Cardiac septum (tissue), 1 donor: ENCODE measurements around the gene DMRT3. TPM values are rescaled to one million over a fixed set of nuclear protein-coding genes. Genes with fewer than 3 reads are reported as not detected.

Source experiments
- DNase-seq: peaks from one replicate; pipeline ENCODE4 v3.0.0-alpha.2; 2020; ENCODE audit warnings: low spot score
- intact Hi-C: fragments of 100-400 bp; cut with DNase I; formaldehyde crosslinking; loops from one replicate; pipeline ENCODE4 v1.14.0; 2022
- total RNA-seq: library from RNA; stranded (reverse); fragmentation: NEBNext Ultra II Directional; extraction: Animal tissue kit (Norgen Biotek cat#: 25700); gene quantifications from one replicate; pipeline ENCODE4 v1.2.1, GENCODE V29; 2021
- donor health status: DM: no; HTN: no; CAD: no.

The DMRT3 gene
- total RNA-seq, 1 donor from 2014 or later, result 0.16 TPM

- intact Hi-C loops, result no loop called here
Observed at GRCh38 chr9:970151-970996, 6.1 kb upstream of the DMRT3 start.

GRCh38 chr9:971901-972500 is 4.5 kb upstream of the DMRT3 start:
- intact Hi-C loops, result no loop called here
- DNase-seq, result no peak

More at GRCh38 chr9:970151-970996, 6.1 kb upstream of the DMRT3 start:
- DNase-seq, result no peak

- intact Hi-C loops, result no loop called here
- no peak for DNase-seq
Observed at GRCh38 chr9:972501-973294, 3.8 kb upstream of the DMRT3 start.

GRCh38 chr9:973295-973834 is 3.1 kb upstream of the DMRT3 start:
- no peak for DNase-seq
- intact Hi-C loops, result no loop called here

- no peak for DNase-seq
- intact Hi-C loops, result no loop called here
Observed at GRCh38 chr9:974031-974995, 2.1 kb upstream of the DMRT3 start.

- intact Hi-C loops, result no loop called here
- DNase-seq, result no peak
Observed at GRCh38 chr9:974996-975739, 1.3 kb upstream of the DMRT3 start.

- intact Hi-C loops, result no loop called here
- DNase-seq, result no peak
Observed at GRCh38 chr9:975740-976257, 656 bp upstream of the DMRT3 start.

- intact Hi-C loops, result no loop called here
Observed at GRCh38 chr9:976943-977837, 735 bp downstream of the DMRT3 start.

GRCh38 chr9:977838-978830 is 1.7 kb downstream of the DMRT3 start:
- DNase-seq, result no peak
- intact Hi-C loops, result no loop called here

More at GRCh38 chr9:976943-977837, 735 bp downstream of the DMRT3 start:
- no peak for DNase-seq

GRCh38 chr9:979983-980382 is 3.5 kb downstream of the DMRT3 start:
- intact Hi-C loops, result no loop called here
- no peak for DNase-seq

GRCh38 chr9:980640-981039 is 4.2 kb downstream of the DMRT3 start:
- DNase-seq, result no peak
- intact Hi-C loops, result no loop called here

- intact Hi-C loops, result no loop called here
- no peak for DNase-seq
Observed at GRCh38 chr9:981491-981898, 5.0 kb downstream of the DMRT3 start.

GRCh38 chr9:982394-983230 is 6.2 kb downstream of the DMRT3 start:
- DNase-seq, result no peak
- intact Hi-C loops, result no loop called here

GRCh38 chr9:994005-994404 is 17.6 kb downstream of the DMRT3 start:
- no peak for DNase-seq
- intact Hi-C loops, result no loop called here

GRCh38 chr9:995192-995591 is 18.7 kb downstream of the DMRT3 start:
- intact Hi-C loops, result no loop called here
- no peak for DNase-seq
